Spleen (tissue), 11 donors: Measurements from ENCODE around the gene EIF2D. TPM values are rescaled to one million over a fixed set of nuclear protein-coding genes. Genes with fewer than 3 reads are reported as not detected.

Experiments used
- DNase-seq: peaks from one replicate; pipeline ENCODE4 v3.0.0-alpha.2; 2020
- H3K27ac ChIP-seq, 8 donors: fragments of 200-600 bp; sonication (generic) in 7 of 8; 1 replicate in 4 of 8; 2 replicates in 4 of 8; pipeline versions ENCODE4 v1.5.0 to v1.8.0; 2016 to 2021; ENCODE audit warnings: inconsistent platforms in 4 of 8, mild to moderate bottlenecking in 4 of 8, moderate library complexity in 1 of 8
- H3K27me3 ChIP-seq, 7 donors: fragments of 200-600 bp; sonication (generic) in 6 of 7; replicated peaks in 1 of 7; 1 replicate in 4 of 7; 2 replicates in 3 of 7; pipeline versions ENCODE4 v1.5.0 to v1.8.0; 2016 to 2021; ENCODE audit warnings: inconsistent platforms in 3 of 7, mild to moderate bottlenecking in 1 of 7
- H3K36me3 ChIP-seq, 6 donors: fragments of 200-600 bp; sonication (generic) in 5 of 6; 1 replicate in 4 of 6; 2 replicates in 2 of 6; pipeline versions ENCODE4 v1.5.0 to v1.8.0; 2016 to 2021; ENCODE audit warnings: inconsistent platforms in 2 of 6
- H3K4me1 ChIP-seq, 6 donors: fragments of 200-600 bp; sonication (generic) in 5 of 6; 1 replicate in 3 of 6; 2 replicates in 3 of 6; pipeline versions ENCODE4 v1.5.0 to v1.8.0; 2016 to 2021; ENCODE audit warnings: inconsistent platforms in 3 of 6
- H3K4me3 ChIP-seq, 8 donors: fragments of 200-600 bp; sonication (generic) in 7 of 8; 1 replicate in 4 of 8; 2 replicates in 4 of 8; pipeline versions ENCODE4 v1.5.0 to v1.8.0; 2016 to 2021; ENCODE audit warnings: inconsistent platforms in 4 of 8, mild to moderate bottlenecking in 4 of 8, moderate library complexity in 2 of 8
- H3K9me3 ChIP-seq, 8 donors: fragments of 200-600 bp; sonication (generic) in 7 of 8; 1 replicate in 4 of 8; 2 replicates in 4 of 8; pipeline versions ENCODE4 v1.5.0 to v1.8.0; 2016 to 2021; ENCODE audit warnings: inconsistent platforms in 4 of 8
- POLR2A ChIP-seq, 3 donors: fragments of 450-650 bp; IDR thresholded peaks; one replicate each; pipeline ENCODE4 v1.5.1; 2017; ENCODE audit warnings: antibody characterized with exemption in 3 of 3, mild to moderate bottlenecking in 1 of 3
- POLR2AphosphoS5 ChIP-seq, 3 donors: sonication (generic); formaldehyde crosslinking; IDR thresholded peaks; one replicate each; pipeline ENCODE4 v1.5.1; 2017; ENCODE audit warnings: antibody characterized with exemption in 3 of 3
- WGBS, 5 donors: extraction: QIAGEN DNeasy Blood & Tissue Kit in 3 of 5; methylation state at CpG; one replicate each; pipeline versions ENCODE4 v1.1.5 to v1.1.7; 2013 to 2018; 5-methylcytosine and 5-hydroxymethylcytosine counted together
- intact Hi-C: fragments of 100-400 bp; cut with DNase I; formaldehyde crosslinking; loops from one replicate; pipeline ENCODE4 v1.15.0; 2023; ENCODE audit warnings: low total_unique reads
- polyA plus RNA-seq, 3 donors: library from polyadenylated mRNA; stranded (reverse); fragments of 200-250 nt; gene quantifications; one replicate each; pipeline ENCODE4 v1.2.1, GENCODE V29; 2013
- total RNA-seq, 7 donors: library from RNA; depleted of rRNA in 3 of 7; stranded (reverse); fragments of >200 nt in 3 of 7; fragmentation: NEBNext Ultra II Directional in 4 of 7; extraction: Animal tissue kit (Norgen Biotek cat#: 25700) in 4 of 7; gene quantifications; one replicate each; pipeline versions ENCODE4 v1.1.0 to v1.2.1, GENCODE V29; 2016 to 2021
- TF ChIP-seq, protein P1 (sequence below), 11 experiments: fragments of 200-600 bp in 7 of 11; fragments of 450-650 bp in 4 of 11; sonication (generic) in 4 of 11; IDR thresholded peaks in 8 of 11; conservative IDR thresholded peaks in 3 of 11; 1 replicate in 7 of 11; 2 replicates in 4 of 11; pipeline versions ENCODE4 v1.4.0 to v1.8.0; 2016 to 2021; ENCODE audit warnings: antibody characterized with exemption in 11 of 11, inconsistent platforms in 4 of 11, mild to moderate bottlenecking in 1 of 11
- donor health status: healthy with polysubstance abuse.
- donor health status: DM: no; HTN: no; CAD: no; lungs with moderate emphysema.
- donor health status: DM: no; HTN: no; CAD: no.
- donor health status: Bipolar disorder and iron deficiency.
- donor health status: healthy.
- donor health status: DM: no; HTN: no; CAD: no.
- donor health status: DM: yes; HTN: yes; CAD: no.

The EIF2D gene
- total and polyA plus RNA-seq, 10 donors: 38.7 to 51.6 (median 43.9) TPM

DNA sequence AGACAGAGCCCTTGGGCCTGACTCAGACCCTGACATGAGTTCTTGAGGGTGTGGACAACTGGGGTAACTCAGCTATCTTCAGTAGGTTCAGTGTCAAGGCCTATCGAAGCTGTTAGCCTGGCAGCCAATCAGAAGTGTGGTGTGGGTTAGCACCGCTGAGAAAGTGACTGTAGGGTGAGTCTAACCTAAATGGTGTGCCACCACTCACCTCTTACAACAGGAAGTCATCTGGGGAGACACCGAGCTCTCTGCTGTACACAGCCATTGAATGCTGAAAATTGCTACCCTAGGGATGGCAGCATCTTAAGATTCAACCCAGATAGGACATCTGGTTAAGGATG is 60.3 kb downstream of the EIF2D start:
- intact Hi-C loops: no loop called here
- H3K27ac ChIP-seq: peak overlapping the region in 6 of 8 donors; percentile 26 to 78 (median 58)
- 56 to 82% (median 57%) methylated on average over 3 of the region's 3 CpGs for WGBS, 5 donors
- H3K9me3 ChIP-seq: no peaks in the 10 kb centered on the region
- peaks cover 17 to 73% (median 46%) of the 10 kb centered on the region in 6 donors for H3K4me1 ChIP-seq
- no peaks in the 10 kb centered on the region for H3K27me3 ChIP-seq
- TF ChIP-seq POLR2A (IDR thresholded peaks at IDR 0.05) (no peak), POLR2AphosphoS5 (IDR thresholded peaks at IDR 0.05) (peak in 1 of 3 donors; percentile 45)
- H3K4me3 ChIP-seq: no peak overlapping the region
- no peaks in the 10 kb centered on the region for H3K36me3 ChIP-seq
- peak; percentile 80 for DNase-seq

DNA sequence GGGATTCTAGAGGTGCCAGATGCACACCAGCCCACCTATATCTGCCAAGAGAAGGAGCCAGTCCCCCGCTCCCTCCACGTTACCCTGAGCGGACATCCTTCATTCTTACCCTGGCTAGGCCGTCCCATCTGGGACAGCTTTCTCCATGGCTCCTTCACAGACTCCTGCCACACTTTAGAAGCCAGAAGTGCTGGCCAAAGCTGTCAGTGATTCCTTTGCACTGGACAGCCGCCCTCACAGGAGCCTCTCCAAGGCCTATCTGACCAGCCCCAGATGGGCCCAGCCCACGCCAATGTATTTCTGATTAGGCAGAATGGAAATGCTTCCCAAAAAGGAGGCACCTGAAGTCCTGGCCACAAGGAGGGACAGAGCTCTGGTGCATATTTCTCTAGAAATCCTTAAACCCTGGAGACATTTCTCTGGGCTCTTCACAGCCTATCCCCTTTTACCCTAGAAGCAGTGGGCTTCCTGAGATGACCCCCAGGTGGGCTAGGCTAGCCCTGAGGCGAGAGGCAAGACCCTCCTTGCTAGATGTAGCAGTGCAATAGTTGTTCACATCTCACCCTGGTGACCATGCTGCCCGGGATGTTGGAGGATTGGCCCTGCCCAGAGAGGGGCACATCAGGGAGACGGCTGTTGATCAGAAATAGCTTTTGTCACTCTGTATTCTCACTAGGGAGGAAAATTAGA is 60.8 kb downstream of the EIF2D start:
- Histone ChIP-seq H3K36me3 (no peaks in the 10 kb centered on the region), H3K27ac (peak overlapping the region in 6 of 8 donors; percentile 26 to 78 (median 58)), H3K4me3 (no peak overlapping the region), H3K9me3 (no peaks in the 10 kb centered on the region), H3K4me1 (peaks cover 14 to 68% (median 41%) of the 10 kb centered on the region in 6 donors), H3K27me3 (no peaks in the 10 kb centered on the region)
- intact Hi-C loops: no loop called here
- WGBS, 5 donors: 90 to 95% (median 94%) methylated on average over 9 of the region's 9 CpGs
- DNase-seq: peak; percentile 69
- TF ChIP-seq, protein P1, sequence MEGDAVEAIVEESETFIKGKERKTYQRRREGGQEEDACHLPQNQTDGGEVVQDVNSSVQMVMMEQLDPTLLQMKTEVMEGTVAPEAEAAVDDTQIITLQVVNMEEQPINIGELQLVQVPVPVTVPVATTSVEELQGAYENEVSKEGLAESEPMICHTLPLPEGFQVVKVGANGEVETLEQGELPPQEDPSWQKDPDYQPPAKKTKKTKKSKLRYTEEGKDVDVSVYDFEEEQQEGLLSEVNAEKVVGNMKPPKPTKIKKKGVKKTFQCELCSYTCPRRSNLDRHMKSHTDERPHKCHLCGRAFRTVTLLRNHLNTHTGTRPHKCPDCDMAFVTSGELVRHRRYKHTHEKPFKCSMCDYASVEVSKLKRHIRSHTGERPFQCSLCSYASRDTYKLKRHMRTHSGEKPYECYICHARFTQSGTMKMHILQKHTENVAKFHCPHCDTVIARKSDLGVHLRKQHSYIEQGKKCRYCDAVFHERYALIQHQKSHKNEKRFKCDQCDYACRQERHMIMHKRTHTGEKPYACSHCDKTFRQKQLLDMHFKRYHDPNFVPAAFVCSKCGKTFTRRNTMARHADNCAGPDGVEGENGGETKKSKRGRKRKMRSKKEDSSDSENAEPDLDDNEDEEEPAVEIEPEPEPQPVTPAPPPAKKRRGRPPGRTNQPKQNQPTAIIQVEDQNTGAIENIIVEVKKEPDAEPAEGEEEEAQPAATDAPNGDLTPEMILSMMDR (IDR thresholded peaks at IDR 0.05 in 8 of 11, conservative IDR thresholded peaks at IDR 0.05 in 3 of 11): no peak
- TF ChIP-seq POLR2AphosphoS5 (IDR thresholded peaks at IDR 0.05) (no peak), POLR2A (IDR thresholded peaks at IDR 0.05) (no peak)

DNA sequence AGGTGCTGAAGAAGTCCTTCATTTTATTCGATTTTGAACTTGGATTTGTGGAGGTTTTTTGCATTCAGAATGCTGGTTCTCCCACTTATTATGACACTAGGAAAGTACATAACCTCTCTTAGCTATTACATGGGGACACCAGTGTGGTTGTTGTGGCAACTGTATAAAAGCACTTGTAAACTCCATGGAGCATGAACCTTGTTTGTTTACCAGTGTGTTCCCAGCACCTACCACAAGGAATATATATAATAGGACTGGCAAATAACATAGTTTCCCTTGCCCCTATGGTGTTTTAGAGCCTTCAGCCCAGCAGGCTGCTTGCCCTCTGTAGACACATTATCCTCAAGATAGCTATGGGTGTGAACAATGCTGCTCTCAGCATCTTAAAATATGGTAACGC is 61.8 kb downstream of the EIF2D start:
- intact Hi-C loops: no loop called here
- 70 to 89% (median 82%) methylated on average over 2 of the region's 2 CpGs for WGBS, 5 donors
- DNase-seq: no peak

DNA sequence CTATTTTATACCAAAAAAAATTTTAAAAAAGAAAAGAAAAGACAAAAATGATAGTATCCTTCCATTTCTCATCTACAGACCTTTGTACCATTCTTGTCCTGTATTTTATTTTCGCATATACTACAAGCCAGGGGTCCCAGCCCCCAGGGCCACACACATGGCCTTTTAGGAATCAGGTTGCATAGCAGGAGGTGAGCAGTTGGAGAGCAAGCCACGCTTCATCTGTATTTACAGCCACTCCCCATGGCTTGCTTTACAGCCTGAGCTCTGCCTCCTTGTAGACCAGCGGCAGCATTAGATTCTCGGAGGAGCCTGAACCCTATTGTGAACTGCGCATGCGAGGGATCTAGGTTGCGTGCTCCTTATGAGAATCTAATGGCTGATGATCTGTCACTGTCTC is 65.2 kb downstream of the EIF2D start:
- intact Hi-C loops: loop anchor here (2.0 kb wide), 1 partner anchor 34 kb away; no protein-coding TSS in a partner anchor
- Histone ChIP-seq H3K9me3 (no peaks in the 10 kb centered on the region), H3K36me3 (no peaks in the 10 kb centered on the region), H3K27me3 (no peaks in the 10 kb centered on the region), H3K27ac (no peak overlapping the region), H3K4me3 (no peak overlapping the region), H3K4me1 (peaks cover 5 to 44% (median 17%) of the 10 kb centered on the region in 6 donors)
- WGBS, 5 donors: 81 to 91% (median 88%) methylated on average over 7 of the region's 7 CpGs
- TF ChIP-seq POLR2A (IDR thresholded peaks at IDR 0.05) (no peak), POLR2AphosphoS5 (IDR thresholded peaks at IDR 0.05) (no peak)
- TF ChIP-seq, protein P1 (IDR thresholded peaks at IDR 0.05 in 8 of 11, conservative IDR thresholded peaks at IDR 0.05 in 3 of 11): no peak
- DNase-seq: peak; percentile 8

More for the DNA sequence above, 61.8 kb downstream of the EIF2D start:
- TF ChIP-seq POLR2AphosphoS5 (IDR thresholded peaks at IDR 0.05) (no peak), POLR2A (IDR thresholded peaks at IDR 0.05) (no peak)
- TF ChIP-seq, protein P1 (IDR thresholded peaks at IDR 0.05 in 8 of 11, conservative IDR thresholded peaks at IDR 0.05 in 3 of 11): no peak
- Histone ChIP-seq H3K4me3 (no peak overlapping the region), H3K4me1 (peaks cover 4 to 61% (median 31%) of the 10 kb centered on the region in 6 donors), H3K9me3 (no peaks in the 10 kb centered on the region), H3K27ac (peak overlapping the region in 2 of 8 donors; percentile 57 to 78), H3K36me3 (no peaks in the 10 kb centered on the region), H3K27me3 (no peaks in the 10 kb centered on the region)
